Astrocyte (in vitro differentiated cells and primary cell): ENCODE measurements around the gene RNF123. TPM values are rescaled to one million over a fixed set of nuclear protein-coding genes. Genes with fewer than 3 reads are reported as not detected.

ENCODE experiments used
- DNase-seq: peaks from one replicate; pipeline ENCODE4 v3.0.0-alpha.2; 2010; ENCODE audit warnings: low read depth
- FAIRE-seq: peaks from 2 replicates; lab custom pipeline; 2011; peaks lifted over from hg19 to GRCh38; lab: Jason Lieb, UNC
- H2AFZ ChIP-seq: 2 replicates; pipeline ENCODE4 v1.6.0; 2012; ENCODE audit warnings: low read depth, low read length, inconsistent platforms
- H3K27ac ChIP-seq: 2 replicates; pipeline ENCODE4 v1.5.1; 2011; ENCODE audit warnings: low read depth, low read length, inconsistent platforms
- H3K27me3 ChIP-seq: 2 replicates; pipeline ENCODE4 v1.6.0; 2011; ENCODE audit warnings: low read length, inconsistent platforms; ENCODE audit not compliant: insufficient read depth
- H3K36me3 ChIP-seq: 2 replicates; pipeline ENCODE4 v1.5.1; 2011; ENCODE audit warnings: low read length, inconsistent platforms; ENCODE audit not compliant: insufficient read depth
- H3K4me1 ChIP-seq: 2 replicates; pipeline ENCODE4 v1.5.1; 2011; ENCODE audit warnings: low read length, inconsistent platforms; ENCODE audit not compliant: insufficient read depth
- H3K4me2 ChIP-seq: 2 replicates; pipeline ENCODE4 v1.6.0; 2012; ENCODE audit warnings: low read length, inconsistent platforms
- H3K4me3 ChIP-seq: 2 replicates; pipeline ENCODE4 v1.5.1; 2011; ENCODE audit warnings: low read depth, mild to moderate bottlenecking, low read length, inconsistent platforms; ENCODE audit not compliant: insufficient read depth
- H3K79me2 ChIP-seq: 2 replicates; pipeline ENCODE4 v1.6.0; 2012; ENCODE audit warnings: mild to moderate bottlenecking, low read length, inconsistent platforms; ENCODE audit not compliant: insufficient read depth
- H3K9ac ChIP-seq: 2 replicates; pipeline ENCODE4 v1.6.0; 2012; ENCODE audit warnings: mild to moderate bottlenecking, low read length, inconsistent platforms
- H3K9me3 ChIP-seq: 2 replicates; pipeline ENCODE4 v1.5.1; 2012; ENCODE audit warnings: low read depth, mild to moderate bottlenecking, low read length, inconsistent platforms; ENCODE audit not compliant: insufficient read depth
- H4K20me1 ChIP-seq: 2 replicates; pipeline ENCODE4 v1.6.0; 2012; ENCODE audit warnings: low read length, inconsistent platforms; ENCODE audit not compliant: insufficient read depth
- H3K27ac Mint-ChIP-seq: one replicate; pipeline ENCODE4 v1.8.0; 2021; ENCODE audit warnings: mild to moderate bottlenecking, mixed read lengths; ENCODE audit not compliant: unreplicated experiment
- H3K27me3 Mint-ChIP-seq: one replicate; pipeline ENCODE4 v1.8.0; 2021; ENCODE audit warnings: low read depth, mixed read lengths; ENCODE audit not compliant: unreplicated experiment
- H3K36me3 Mint-ChIP-seq: one replicate; pipeline ENCODE4 v1.8.0; 2021; ENCODE audit warnings: low read depth, mixed read lengths; ENCODE audit not compliant: unreplicated experiment
- H3K4me1 Mint-ChIP-seq: one replicate; pipeline ENCODE4 v1.8.0; 2021; ENCODE audit warnings: low read depth, mixed read lengths; ENCODE audit not compliant: unreplicated experiment
- H3K4me3 Mint-ChIP-seq: one replicate; pipeline ENCODE4 v1.8.0; 2021; ENCODE audit warnings: mild to moderate bottlenecking, moderate library complexity, mixed read lengths; ENCODE audit not compliant: unreplicated experiment
- H3K9me3 Mint-ChIP-seq: one replicate; pipeline ENCODE4 v1.8.0; 2021; ENCODE audit warnings: mild to moderate bottlenecking, mixed read lengths; ENCODE audit not compliant: unreplicated experiment
- EZH2 ChIP-seq: IDR thresholded peaks from 2 replicates; pipeline ENCODE4 v1.6.1; 2012; ENCODE audit warnings: mild to moderate bottlenecking, low read length, inconsistent platforms; ENCODE audit not compliant: insufficient read depth
- total RNA-seq: library from RNA; stranded (reverse); gene quantifications from 2 replicates; pipeline ENCODE4 v1.2.1, GENCODE V29; 2021
- TF ChIP-seq, protein P1 (sequence below): IDR thresholded peaks from 2 replicates; pipeline ENCODE4 v1.5.1; 2011; ENCODE audit warnings: low read depth, mild to moderate bottlenecking, inconsistent platforms, low read length, moderate library complexity; ENCODE audit not compliant: insufficient read depth

Gene RNF123
- total RNA-seq, 1 donor from 2014 or later: 40.9 TPM

DNA sequence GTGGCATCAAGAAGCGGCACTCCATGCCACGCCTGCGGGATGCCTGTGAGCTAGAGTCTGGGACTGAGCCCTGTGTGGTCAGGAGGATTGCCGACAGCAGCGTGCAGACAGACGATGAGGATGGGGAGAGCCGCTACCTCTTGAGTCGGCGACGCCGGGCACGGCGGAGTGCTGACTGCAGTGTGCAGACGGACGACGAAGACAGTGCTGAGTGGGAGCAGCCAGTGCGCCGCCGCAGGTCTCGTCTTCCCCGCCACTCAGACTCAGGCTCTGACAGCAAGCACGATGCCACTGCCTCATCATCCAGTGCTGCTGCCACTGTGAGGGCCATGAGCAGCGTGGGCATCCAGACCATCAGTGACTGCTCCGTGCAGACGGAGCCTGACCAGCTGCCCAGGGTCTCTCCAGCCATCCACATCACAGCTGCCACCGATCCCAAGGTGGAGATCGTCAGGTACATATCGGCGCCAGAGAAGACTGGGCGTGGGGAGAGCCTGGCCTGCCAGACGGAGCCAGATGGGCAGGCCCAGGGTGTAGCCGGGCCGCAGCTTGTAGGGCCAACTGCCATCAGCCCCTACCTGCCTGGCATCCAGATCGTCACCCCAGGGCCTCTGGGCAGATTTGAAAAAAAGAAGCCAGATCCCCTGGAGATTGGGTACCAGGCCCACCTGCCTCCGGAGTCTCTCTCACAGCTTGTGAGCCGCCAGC, 32.0 kb upstream of the RNF123 start:
- H3K27me3 ChIP-seq: peaks cover 2% of the 10 kb centered on the region
- H3K9me3 ChIP-seq: no peaks in the 10 kb centered on the region
- peaks cover 39% of the 10 kb centered on the region for H3K27me3 Mint-ChIP-seq
- no peak for TF ChIP-seq EZH2
- TF ChIP-seq, protein P1, sequence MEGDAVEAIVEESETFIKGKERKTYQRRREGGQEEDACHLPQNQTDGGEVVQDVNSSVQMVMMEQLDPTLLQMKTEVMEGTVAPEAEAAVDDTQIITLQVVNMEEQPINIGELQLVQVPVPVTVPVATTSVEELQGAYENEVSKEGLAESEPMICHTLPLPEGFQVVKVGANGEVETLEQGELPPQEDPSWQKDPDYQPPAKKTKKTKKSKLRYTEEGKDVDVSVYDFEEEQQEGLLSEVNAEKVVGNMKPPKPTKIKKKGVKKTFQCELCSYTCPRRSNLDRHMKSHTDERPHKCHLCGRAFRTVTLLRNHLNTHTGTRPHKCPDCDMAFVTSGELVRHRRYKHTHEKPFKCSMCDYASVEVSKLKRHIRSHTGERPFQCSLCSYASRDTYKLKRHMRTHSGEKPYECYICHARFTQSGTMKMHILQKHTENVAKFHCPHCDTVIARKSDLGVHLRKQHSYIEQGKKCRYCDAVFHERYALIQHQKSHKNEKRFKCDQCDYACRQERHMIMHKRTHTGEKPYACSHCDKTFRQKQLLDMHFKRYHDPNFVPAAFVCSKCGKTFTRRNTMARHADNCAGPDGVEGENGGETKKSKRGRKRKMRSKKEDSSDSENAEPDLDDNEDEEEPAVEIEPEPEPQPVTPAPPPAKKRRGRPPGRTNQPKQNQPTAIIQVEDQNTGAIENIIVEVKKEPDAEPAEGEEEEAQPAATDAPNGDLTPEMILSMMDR: no peak
- no peak overlapping the region for H2AFZ ChIP-seq
- peaks cover 2% of the 10 kb centered on the region for H3K36me3 Mint-ChIP-seq
- no peak overlapping the region for H3K9ac ChIP-seq
- H3K4me3 Mint-ChIP-seq: no peak overlapping the region
- no peak overlapping the region for H3K27ac Mint-ChIP-seq
- H3K27ac ChIP-seq: no peak overlapping the region
- no peaks in the 10 kb centered on the region for H3K36me3 ChIP-seq
- H3K4me1 Mint-ChIP-seq: no peaks in the 10 kb centered on the region
- H3K79me2 ChIP-seq: no peaks in the 10 kb centered on the region
- no peak overlapping the region for H3K4me3 ChIP-seq
- H4K20me1 ChIP-seq: no peaks in the 10 kb centered on the region
- no peaks in the 10 kb centered on the region for H3K4me1 ChIP-seq
- H3K9me3 Mint-ChIP-seq: peaks cover 3% of the 10 kb centered on the region
- H3K4me2 ChIP-seq: no peak overlapping the region
- FAIRE-seq (no peak), DNase-seq (no peak)

DNA sequence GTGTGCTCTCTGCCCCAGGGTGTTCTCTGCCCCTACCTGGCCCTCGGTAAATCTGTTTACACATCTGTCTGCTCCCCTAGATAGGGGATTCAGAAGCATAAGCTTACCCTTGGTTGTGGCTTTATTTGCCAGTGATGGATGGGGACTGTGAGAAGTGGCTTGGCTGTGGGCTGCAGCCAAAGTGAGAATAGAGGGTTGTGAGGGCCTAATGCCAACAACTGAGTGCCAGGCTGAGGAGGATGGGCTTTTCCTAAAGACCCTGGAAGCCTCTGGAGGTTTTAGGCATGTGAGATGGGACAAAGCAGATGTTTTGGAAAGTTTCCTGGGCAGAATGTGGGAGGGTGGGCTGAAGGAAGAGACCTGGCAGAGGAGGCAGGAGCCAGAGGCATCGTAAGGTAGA, 30.6 kb upstream of the RNF123 start:
- peaks cover 2% of the 10 kb centered on the region for H3K27me3 ChIP-seq
- FAIRE-seq (no peak), DNase-seq (no peak)
- Mint-ChIP-seq H3K27ac (no peak overlapping the region), H3K27me3 (peaks cover 37% of the 10 kb centered on the region), H3K4me3 (no peak overlapping the region), H3K4me1 (no peaks in the 10 kb centered on the region), H3K9me3 (peaks cover 3% of the 10 kb centered on the region), H3K36me3 (peaks cover 2% of the 10 kb centered on the region)
- no peaks in the 10 kb centered on the region for H3K36me3 ChIP-seq
- H3K79me2 ChIP-seq: no peaks in the 10 kb centered on the region
- no peaks in the 10 kb centered on the region for H3K9me3 ChIP-seq
- H3K27ac ChIP-seq: no peak overlapping the region
- no peaks in the 10 kb centered on the region for H4K20me1 ChIP-seq
- no peaks in the 10 kb centered on the region for H3K4me1 ChIP-seq
- no peak for TF ChIP-seq EZH2
- TF ChIP-seq, protein P1: no peak
- H3K9ac ChIP-seq: no peak overlapping the region
- H3K4me2 ChIP-seq: no peak overlapping the region
- no peak overlapping the region for H3K4me3 ChIP-seq
- no peak overlapping the region for H2AFZ ChIP-seq

DNA sequence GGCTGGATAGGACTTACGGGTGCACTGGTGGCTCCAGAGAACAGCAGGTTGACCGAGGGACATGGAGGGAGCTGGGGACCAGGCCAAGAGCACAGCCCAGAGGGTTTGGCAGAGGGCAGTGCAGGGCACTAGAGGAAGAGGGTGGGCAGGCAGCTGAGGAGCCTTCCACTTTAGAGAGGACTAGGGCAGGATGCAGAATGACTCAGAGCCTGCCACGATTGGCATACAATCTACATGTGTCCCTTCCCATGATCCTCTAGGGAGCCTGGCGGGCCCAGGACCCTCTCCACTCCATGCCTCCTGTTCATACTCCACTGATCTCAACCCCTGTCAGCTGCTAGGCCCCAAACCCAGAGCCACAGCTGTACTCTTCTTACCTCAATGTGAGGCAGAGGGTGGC, 29.6 kb upstream of the RNF123 start:
- no peaks in the 10 kb centered on the region for H3K4me1 Mint-ChIP-seq
- Histone ChIP-seq H3K27ac (no peak overlapping the region), H4K20me1 (no peaks in the 10 kb centered on the region), H3K36me3 (no peaks in the 10 kb centered on the region), H3K4me2 (no peak overlapping the region), H3K79me2 (no peaks in the 10 kb centered on the region), H3K4me3 (no peak overlapping the region), H3K27me3 (peaks cover 2% of the 10 kb centered on the region), H3K9me3 (no peaks in the 10 kb centered on the region), H2AFZ (no peak overlapping the region), H3K4me1 (no peaks in the 10 kb centered on the region), H3K9ac (no peak overlapping the region)
- no peak for FAIRE-seq
- no peak overlapping the region for H3K27ac Mint-ChIP-seq
- H3K4me3 Mint-ChIP-seq: no peak overlapping the region
- no peaks in the 10 kb centered on the region for H3K9me3 Mint-ChIP-seq
- no peak for TF ChIP-seq EZH2
- TF ChIP-seq, protein P1: no peak
- H3K36me3 Mint-ChIP-seq: peaks cover 2% of the 10 kb centered on the region
- no peak for DNase-seq
- H3K27me3 Mint-ChIP-seq: peaks cover 29% of the 10 kb centered on the region
